HG03439 (cell line): ENCODE results near the gene EDAR.

ENCODE experiments used
- ATAC-seq: cut with Tn5 transposase; IDR thresholded peaks from one replicate; pipeline ENCODE4 v1.9.1; 2021; ENCODE audit warnings: mild to moderate bottlenecking, moderate library complexity; ENCODE audit not compliant: unreplicated experiment

Gene EDAR

DNA sequence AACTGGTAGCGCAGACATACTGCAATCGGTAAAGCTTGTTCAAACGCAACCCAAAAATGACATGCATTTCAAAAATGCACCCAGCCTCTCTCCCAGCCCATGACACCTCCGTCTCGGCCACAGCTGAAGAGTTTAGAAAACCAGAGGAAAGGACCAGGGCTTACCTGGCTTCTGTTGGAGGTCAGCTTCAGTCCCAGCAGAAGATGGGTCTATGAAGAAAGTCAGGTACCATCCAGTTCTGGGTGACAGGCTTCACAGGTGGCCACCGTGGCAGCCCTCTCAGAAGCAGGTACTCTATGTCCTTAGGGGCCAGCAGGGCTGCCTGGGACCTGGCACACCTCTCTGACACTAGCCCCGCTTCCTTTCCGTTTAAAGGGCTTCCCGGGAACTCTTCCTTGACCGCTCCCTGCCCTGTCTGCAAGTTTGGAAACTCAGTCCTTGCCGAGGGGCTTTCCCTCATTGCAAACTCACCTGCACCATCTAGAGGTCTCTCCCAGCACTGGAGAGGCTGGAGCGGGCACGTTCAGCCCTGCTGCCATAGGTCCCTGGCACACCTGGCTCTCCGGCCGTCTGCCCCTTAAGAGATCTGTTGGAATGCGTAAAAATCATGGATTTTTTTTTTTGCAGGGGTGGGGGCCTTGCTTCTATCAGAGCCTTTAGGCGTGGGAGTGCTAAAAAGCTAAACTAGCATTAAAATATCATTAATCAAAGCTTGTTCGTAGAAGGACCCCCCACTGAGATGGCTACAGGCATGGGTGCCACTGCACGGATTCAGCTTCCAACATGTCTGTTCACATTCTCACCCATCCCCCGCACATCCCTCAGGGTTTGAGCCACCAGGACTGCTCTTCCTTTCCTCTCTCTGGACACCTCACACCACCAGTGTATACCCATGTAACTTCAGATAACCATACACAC lies at the start of gene EDAR:
TSS of gene EDAR (minus strand) at position 425 of the 918 bp plus-strand sequence. CDS start 58,206 bp downstream, outside the sequence.
- ATAC-seq = no peak

DNA sequence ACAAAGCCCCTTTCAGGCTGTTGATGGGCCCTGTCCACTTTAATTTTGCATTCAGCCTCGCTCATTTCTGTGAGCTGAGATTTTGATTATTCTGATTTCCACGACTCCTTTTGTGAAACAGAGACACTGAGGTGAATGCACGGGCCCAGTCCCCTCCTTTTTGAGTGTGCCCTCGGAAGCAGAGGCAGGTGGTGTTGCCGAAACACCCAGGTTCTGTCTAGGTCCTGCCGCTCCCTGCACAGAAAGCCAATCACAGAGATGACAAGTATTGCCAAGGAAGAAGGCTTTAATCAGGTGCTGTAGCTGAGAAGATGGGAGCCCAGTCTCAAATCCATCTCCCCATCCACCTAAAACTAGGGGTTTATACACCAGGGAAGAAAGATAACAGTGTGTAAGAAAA lies 44.2 kb upstream of the EDAR start:
- no peak for ATAC-seq

DNA sequence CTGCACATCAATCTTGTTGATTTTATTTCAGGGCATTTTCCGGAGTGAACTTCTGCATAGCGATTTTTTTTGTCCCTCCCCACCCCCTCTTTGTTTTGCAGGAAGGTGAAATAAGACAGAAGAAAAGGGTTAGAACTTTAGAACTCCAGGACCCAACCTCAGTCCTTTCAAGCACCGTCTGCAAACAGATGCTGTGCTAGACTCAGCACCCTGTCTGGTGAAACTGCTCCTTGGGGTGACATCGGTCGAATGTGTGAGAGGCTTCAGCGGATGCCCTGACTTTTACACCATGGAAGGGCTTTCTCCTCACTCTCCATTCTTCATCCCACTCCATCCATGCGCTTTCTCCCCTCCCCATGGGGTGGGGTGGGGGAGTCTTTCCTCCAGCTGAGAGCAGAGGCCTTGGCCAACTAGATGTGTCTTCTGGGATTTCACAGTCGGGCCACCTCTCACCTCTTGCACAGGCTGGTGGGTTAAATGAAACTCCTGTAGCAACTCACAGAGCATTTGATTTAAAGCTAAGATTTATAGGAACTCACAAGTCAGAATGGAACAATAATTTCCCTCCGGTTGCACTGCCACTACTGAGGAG lies 43.3 kb upstream of the EDAR start:
- no peak for ATAC-seq

- no peak for ATAC-seq
Measured at GRCh38 chr2:109031476-109032228, 42.6 kb upstream of the EDAR start.

DNA sequence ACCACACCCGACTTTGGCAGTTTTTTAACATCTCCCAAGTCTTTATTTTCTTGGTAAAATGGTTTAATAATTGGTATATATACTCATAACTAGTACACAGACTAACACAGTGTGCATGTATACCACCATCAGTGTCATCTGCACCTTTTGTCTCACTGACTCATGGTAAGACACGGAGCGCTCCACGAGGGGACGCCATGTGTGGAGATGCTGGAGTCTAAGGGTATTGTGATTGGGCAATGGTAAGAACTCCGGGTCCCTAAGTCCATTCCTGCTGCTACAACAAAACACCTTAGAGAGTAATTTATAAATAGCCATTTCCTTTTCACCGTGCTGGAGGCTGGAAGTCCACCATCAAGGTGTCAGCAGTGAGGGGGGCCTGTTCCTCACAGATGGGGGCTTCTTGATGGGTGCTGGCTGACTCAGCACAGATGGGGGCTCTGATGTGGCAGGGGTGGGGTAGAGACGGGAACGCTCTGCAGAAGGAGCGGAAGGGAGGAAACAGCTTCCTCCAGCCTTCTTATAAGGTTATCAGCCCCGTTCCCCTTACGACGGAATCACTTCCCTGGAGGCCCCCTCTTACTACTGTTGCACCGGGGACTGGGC lies 42.0 kb upstream of the EDAR start:
- ATAC-seq = no peak

GRCh38 chr2:109029490-109030201 lies 40.6 kb upstream of the EDAR start:
- ATAC-seq = no peak

DNA sequence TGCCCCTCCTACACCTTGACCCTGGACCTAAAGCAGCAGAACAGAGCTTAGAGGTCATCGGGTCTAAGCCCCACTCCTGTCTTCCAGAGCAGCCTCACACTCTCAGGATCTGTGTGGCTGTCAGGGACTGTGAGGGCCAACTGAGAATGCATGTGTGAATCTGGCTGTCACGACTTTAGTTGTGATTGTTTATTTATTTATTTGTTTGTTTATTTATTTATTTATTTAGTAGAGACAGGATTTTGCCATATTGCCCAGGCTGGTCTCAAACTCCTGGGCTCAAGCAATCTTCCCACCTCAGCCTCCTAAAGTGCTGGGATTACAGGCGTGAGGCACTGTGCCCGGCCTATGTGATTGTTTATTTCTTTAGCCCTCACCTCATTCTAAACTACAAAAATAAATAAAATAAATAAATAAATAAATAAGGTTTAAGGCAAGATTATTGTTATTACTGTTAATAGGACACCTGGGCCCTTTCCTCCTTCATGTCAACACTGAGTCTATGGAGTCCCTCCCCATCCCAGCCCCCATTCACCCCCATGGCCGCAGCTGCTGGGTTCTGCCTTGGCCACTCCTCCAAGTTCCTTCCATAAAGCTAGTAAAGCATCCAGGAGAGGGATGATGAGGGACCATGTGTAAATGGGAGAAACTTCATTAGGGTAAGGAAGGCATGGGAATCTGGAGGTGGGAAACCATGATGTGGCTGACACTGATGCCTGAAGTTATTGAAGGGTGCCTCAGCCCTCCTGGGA lies 39.9 kb upstream of the EDAR start:
- ATAC-seq = no peak

DNA sequence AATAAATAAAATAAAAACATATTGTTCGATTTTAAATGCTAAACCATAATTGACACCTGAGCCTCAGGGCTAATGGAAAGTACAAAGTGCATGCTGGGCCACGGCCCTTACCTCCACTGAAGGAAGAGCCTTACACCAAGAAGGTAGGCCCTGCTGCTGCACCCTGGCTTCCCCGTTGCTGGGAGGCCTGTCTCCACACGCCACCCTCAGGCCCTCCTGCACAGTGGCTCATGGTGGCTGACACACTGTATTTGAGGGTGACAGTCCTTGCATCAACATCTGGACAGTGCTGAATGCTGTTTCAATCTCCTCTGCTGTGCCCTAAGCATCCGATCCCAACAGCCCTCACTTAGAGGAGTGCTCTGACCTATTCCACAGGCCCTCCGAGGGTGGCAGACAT lies 39.3 kb upstream of the EDAR start:
- ATAC-seq = no peak

- ATAC-seq = no peak
Measured at GRCh38 chr2:109027702-109028101, 38.7 kb upstream of the EDAR start.

DNA sequence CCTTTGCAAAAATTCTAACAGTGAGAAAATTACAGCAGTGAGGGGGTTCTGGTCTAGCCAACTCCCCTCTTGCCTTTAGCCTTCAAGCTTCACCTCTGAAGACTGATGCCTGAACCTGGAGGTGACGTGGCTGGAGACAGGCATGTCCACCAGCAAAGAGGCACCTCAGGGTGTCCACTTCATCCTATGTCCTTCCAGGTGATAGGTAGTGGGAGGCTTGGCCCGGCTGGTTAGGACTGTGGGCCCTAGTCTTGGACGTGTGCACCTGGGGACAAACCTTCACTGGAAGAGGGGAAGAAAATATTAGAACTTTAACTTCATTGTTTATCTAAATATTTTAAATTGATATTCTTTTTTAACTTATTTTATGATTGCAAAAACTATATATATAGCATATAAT lies 35.5 kb upstream of the EDAR start:
- no peak for ATAC-seq

DNA sequence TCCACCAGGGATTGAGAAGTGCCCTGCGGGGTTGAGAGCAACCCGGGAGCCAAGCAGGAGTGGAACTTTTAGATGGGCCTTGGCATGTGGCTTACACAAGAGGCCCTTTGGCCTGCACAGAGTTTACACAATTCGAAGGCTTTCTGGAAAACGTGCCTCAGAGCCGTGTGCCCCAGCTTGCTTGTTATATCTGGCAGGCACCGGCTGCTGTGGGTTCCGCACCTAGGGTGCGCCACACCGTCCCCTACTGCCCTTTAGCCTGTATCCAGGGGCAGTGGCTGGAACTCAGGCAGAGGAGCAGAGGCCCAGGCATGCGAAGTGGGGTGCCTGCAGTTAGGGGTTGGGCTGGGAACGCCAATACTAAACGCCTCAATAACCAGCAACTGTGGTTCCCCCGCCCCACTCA lies 32.9 kb upstream of the EDAR start:
- no peak for ATAC-seq

GRCh38 chr2:109020217-109020637 lies 31.2 kb upstream of the EDAR start:
- no peak for ATAC-seq

GRCh38 chr2:109018452-109018851 lies 29.4 kb upstream of the EDAR start:
- ATAC-seq = no peak

GRCh38 chr2:109017017-109017416 lies 28.0 kb upstream of the EDAR start:
- ATAC-seq = no peak

DNA sequence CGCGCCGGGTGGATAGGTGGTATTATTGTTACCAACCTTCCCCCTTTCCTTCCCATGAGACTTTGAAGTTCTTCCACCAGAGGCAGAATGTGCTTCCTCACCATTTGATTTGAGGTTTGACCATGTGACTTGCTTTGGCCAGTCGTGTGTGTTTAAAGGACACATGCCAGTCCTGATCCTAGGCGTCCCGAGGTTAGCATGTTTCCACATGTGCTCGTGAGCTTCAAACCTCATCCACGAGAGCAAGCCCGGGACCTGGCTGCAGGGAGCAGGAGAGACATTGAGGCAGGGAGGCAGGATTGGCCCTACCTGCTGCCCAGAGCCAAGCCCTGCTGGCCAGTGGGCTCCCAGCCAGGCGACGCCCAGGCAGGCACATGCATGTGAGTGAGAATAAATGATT lies 27.4 kb upstream of the EDAR start:
- no peak for ATAC-seq

- ATAC-seq = no peak
Measured at GRCh38 chr2:109014476-109014875, 25.5 kb upstream of the EDAR start.

- no peak for ATAC-seq
Measured at GRCh38 chr2:109013051-109013450, 24.0 kb upstream of the EDAR start.

DNA sequence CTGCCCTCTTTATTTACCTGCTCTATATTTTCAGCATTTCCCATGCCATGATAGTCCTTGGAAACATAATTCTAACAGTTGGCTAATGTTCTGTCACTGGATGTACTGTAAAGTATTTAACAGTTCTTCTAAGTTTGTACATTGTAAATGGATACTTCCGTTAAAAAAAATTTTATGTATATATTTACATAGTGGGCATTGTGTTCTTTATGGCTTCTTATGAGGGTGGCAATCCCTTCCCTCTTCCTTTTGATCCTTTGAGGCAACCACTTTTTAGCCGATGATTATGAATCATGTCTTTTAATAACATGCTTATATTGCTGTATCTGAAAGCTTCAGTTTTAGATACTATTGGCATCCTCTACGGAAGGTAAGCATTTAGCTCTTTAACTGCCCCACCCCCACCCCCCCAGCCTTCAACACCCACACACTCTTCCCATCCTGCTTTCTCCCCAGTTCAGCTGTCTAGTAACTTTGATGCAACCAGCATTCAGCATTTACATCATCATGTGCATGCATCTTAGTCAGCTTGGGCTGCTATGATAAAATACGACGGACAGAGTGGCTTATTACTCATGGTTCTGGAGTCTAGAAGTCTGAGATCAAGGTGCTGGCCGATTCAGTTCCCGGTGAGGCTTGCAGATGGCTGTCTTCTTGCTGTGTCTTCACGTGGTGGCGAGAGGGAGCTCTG lies 21.0 kb upstream of the EDAR start:
- ATAC-seq = no peak

- ATAC-seq = no peak
Measured at GRCh38 chr2:109006971-109007370, 18.0 kb upstream of the EDAR start.
